Fibroblast of lung (primary cell): ENCODE data around the gene PHLDA2.

Experiments
- EZH2 ChIP-seq: IDR thresholded peaks from 2 replicates; pipeline ENCODE4 v1.5.1; 2012; ENCODE audit warnings: low read length, control low read depth, mild to moderate bottlenecking; ENCODE audit errors: missing control alignments
- TF ChIP-seq, protein P1 (sequence below), 2 donors: IDR thresholded peaks in 1 of 2; conservative IDR thresholded peaks in 1 of 2; 1 replicate in 1 of 2; 2 replicates in 1 of 2; pipeline ENCODE4 v1.5.1; 2011 to 2012; ENCODE audit warnings: low read length in 2 of 2, control low read depth in 1 of 2, inconsistent platforms in 1 of 2, low read depth in 1 of 2, mild to moderate bottlenecking in 1 of 2

DNA sequence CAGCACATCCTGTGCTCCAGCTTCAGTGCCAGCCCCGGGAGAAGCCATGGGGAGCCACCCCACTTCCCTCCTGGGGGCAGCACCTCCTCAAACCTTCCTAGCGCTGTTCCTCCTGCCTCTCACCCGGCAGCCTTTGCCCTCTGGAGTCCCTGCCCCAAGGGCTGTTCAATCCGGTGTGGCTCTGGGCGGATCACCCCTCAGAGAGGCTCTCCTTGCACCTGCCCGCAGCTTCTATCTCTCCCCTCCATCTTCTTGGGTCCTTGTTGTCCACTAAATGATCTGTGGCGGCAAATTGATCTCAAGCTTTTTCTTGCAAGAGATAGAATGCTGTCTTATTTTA is 25.6 kb downstream of the PHLDA2 start:
- no peak for TF ChIP-seq EZH2
- TF ChIP-seq, protein P1, sequence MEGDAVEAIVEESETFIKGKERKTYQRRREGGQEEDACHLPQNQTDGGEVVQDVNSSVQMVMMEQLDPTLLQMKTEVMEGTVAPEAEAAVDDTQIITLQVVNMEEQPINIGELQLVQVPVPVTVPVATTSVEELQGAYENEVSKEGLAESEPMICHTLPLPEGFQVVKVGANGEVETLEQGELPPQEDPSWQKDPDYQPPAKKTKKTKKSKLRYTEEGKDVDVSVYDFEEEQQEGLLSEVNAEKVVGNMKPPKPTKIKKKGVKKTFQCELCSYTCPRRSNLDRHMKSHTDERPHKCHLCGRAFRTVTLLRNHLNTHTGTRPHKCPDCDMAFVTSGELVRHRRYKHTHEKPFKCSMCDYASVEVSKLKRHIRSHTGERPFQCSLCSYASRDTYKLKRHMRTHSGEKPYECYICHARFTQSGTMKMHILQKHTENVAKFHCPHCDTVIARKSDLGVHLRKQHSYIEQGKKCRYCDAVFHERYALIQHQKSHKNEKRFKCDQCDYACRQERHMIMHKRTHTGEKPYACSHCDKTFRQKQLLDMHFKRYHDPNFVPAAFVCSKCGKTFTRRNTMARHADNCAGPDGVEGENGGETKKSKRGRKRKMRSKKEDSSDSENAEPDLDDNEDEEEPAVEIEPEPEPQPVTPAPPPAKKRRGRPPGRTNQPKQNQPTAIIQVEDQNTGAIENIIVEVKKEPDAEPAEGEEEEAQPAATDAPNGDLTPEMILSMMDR (conservative IDR thresholded peaks at IDR 0.05 in 1 of 2, IDR thresholded peaks at IDR 0.05 in 1 of 2; ENCODE audit: low read depth in 1 of 2, low read length in 2 of 2): no peak
